ENCODE data around the gene HVCN1.

HVCN1 gene

GRCh38 chr12:110683888-110684287 lies 5.0 kb downstream of the HVCN1 start:
- TF ChIP-seq CTCF (IDR thresholded peaks at IDR 0.05; ENCODE audit: low read depth, low read length) = no peak
- no peak overlapping the region for H3K4me3 ChIP-seq (ENCODE audit: low read depth, low read length)
- in situ Hi-C loops (cut with HindIII; ENCODE audit: low sequenced_read_pairs) = no loop called here
- DNase-seq (ENCODE audit: low read depth, low spot score) = no peak

GRCh38 chr12:110680032-110680431 lies 8.9 kb downstream of the HVCN1 start:
- in situ Hi-C loops (cut with HindIII; ENCODE audit: low sequenced_read_pairs) = no loop called here
- no peak for TF ChIP-seq CTCF (IDR thresholded peaks at IDR 0.05; ENCODE audit: low read depth, low read length)
- DNase-seq (ENCODE audit: low read depth, low spot score) = no peak
- H3K4me3 ChIP-seq (ENCODE audit: low read depth, low read length) = no peak overlapping the region

- no peak for TF ChIP-seq CTCF (IDR thresholded peaks at IDR 0.05; ENCODE audit: low read depth, low read length)
- in situ Hi-C loops (cut with HindIII; ENCODE audit: low sequenced_read_pairs) = no loop called here
- H3K4me3 ChIP-seq (ENCODE audit: low read depth, low read length) = no peak overlapping the region
- no peak for DNase-seq (ENCODE audit: low read depth, low spot score)
Measured at GRCh38 chr12:110679201-110679600, 9.7 kb downstream of the HVCN1 start.

- no peak for DNase-seq (ENCODE audit: low read depth, low spot score)
- TF ChIP-seq CTCF (IDR thresholded peaks at IDR 0.05; ENCODE audit: low read depth, low read length) = no peak
- no peak overlapping the region for H3K4me3 ChIP-seq (ENCODE audit: low read depth, low read length)
- in situ Hi-C loops (cut with HindIII; ENCODE audit: low sequenced_read_pairs) = no loop called here
Measured at GRCh38 chr12:110677982-110678381, 10.9 kb downstream of the HVCN1 start.

GRCh38 chr12:110677206-110677911 lies 11.6 kb downstream of the HVCN1 start:
- H3K4me3 ChIP-seq (ENCODE audit: low read depth, low read length) = no peak overlapping the region
- DNase-seq (ENCODE audit: low read depth, low spot score) = peak; percentile 40
- no peak for TF ChIP-seq CTCF (IDR thresholded peaks at IDR 0.05; ENCODE audit: low read depth, low read length)
- in situ Hi-C loops (cut with HindIII; ENCODE audit: low sequenced_read_pairs) = no loop called here

- no peak for TF ChIP-seq CTCF (IDR thresholded peaks at IDR 0.05; ENCODE audit: low read depth, low read length)
- in situ Hi-C loops (cut with HindIII; ENCODE audit: low sequenced_read_pairs) = no loop called here
- DNase-seq (ENCODE audit: low read depth, low spot score) = no peak
- no peak overlapping the region for H3K4me3 ChIP-seq (ENCODE audit: low read depth, low read length)
Measured at GRCh38 chr12:110676171-110676570, 12.7 kb downstream of the HVCN1 start.

Data from astrocyte of the spinal cord (primary cell).